HG03095 (cell line): ENCODE measurements around the gene GDPGP1.
"Not testable (repeated sequence)": the region's sequence is repeated elsewhere in the genome, so short reads cannot be mapped to it uniquely, and the experiment has no call there.

Experiments
- ATAC-seq: cut with Tn5 transposase; IDR thresholded peaks from one replicate; pipeline ENCODE4 v1.9.1; 2021; ENCODE audit warnings: moderate library complexity; ENCODE audit not compliant: unreplicated experiment

Gene GDPGP1

DNA sequence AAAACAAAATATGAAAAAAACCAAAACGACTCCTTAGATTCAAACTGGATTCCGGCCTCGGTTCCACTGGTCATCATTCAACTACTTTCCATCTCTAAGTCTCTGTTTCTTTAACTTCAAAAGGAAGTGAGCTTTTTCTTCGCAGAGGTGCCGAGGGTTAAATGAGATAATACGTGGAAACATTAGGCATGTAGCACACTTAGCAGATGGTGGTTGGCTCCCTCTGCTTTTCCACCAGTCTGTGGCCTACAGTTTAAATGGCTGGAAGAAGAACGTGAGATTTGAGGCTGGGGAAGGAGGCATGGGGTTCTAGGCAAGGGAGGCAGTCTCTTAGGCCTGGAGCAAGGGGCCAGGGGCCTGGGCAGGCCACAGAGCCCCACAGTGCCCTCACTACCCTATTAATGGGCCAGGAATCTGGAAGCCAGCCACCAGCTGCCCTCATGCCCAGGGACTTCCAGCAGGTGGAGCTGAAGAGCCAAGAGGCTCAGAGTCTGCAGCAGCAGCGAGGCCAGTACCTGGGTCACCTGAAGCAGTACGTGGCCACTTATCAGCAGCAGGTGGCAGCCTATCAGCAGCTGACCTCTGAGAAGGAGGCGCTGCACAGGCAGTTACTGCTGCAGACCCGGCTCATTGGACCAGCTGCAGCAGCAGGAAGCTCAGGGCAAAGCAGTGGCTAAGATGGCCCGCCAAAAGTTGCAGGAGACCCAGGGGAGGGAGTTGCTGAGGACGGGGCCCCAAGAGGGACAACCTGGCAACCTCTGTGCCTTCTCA lies 59.2 kb downstream of the GDPGP1 start:
- not testable (repeated sequence) for ATAC-seq

DNA sequence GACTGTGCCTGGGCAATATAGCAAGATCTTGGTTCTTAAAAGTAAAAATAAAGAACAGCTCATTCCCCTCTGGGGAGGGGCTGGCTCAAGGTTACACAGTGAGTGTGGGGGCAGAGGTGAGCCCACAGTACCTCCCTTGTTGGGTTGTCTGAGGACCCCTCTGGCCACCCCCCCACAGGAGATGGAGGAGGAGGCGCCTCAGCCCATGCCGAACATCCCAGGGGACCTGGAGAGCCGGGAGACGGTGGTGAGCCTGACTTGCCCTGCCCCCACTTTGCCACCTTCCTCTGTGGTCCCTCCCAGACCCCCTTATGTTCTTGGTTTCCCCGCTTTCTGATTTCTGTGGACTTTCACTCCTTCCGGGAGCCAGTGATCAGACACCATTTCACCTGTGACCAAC lies 60.1 kb downstream of the GDPGP1 start:
- ATAC-seq, result no peak

DNA sequence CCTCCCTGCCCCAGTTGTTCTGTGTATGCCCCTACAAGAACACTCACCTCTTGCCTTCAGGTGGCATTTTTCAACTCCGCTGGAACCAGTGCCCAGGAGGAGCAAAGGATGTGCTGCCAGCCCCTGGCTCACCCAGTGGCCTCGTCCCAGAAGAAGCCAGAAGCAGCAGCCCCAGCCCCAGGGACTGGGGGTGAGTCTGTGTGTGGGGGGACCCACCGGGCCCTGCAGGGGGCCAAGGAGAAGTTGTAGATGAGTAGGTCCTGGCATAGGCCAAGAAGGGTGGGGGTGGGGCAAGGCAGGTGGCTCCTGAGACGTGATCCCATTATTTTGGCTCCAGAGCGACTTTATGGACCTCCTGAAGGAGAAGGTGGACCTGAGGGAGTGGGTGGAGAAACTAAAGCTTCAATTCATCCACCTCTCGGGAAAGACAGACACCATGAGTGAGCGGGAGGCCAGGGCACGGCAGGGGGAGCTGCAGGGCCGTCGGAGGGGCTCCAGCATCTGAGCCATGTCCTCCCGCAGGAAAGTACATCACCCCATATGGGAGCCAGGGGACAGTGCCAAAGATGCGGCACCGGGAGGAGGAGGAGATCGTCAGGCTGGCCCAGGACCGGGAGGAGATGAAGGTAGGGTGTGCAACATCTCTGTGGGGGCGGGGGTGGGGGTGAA lies 60.7 kb downstream of the GDPGP1 start:
- no peak for ATAC-seq

DNA sequence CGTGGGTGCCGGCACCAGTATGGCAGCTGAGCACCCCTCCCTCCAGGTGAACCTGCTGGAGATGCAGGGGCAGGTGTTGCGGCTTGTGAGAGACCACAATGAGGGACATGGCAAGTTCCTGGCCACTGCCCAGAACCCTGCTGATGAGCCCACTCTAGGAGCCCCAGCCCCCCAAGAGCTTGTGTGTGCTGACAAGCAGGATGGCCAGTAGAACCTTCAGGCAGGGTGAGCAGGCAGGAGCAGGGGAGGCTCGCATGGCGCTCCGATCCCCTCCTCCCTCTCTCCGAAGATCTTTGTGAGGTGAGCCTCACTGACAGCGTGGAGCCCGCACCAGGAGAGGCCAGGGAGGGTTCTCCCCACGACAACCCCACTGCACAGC lies 61.2 kb downstream of the GDPGP1 start:
- ATAC-seq, result no peak
